NCI-H2171 treated with DMSO at 0.1 percent for 48 hours (cell line): ENCODE results near the gene MATN3.
"Not testable (repeated sequence)": the region's sequence is repeated elsewhere in the genome, so short reads cannot be mapped to it uniquely, and the experiment has no call there.

Source experiments
- DNase-seq: peaks from one replicate; lab custom pipeline; 2025; lab: John Stamatoyannopoulos, UW

The MATN3 gene

GRCh38 chr2:20012282-20013125 is at the start of gene MATN3:
Gene MATN3 (minus strand): TSS chr2:20012668. CDS start chr2:20012631, 37 bp downstream.
- no peak for DNase-seq

- no peak for DNase-seq
Observed at GRCh38 chr2:20061940-20062339, 49.5 kb upstream of the MATN3 start.

DNA sequence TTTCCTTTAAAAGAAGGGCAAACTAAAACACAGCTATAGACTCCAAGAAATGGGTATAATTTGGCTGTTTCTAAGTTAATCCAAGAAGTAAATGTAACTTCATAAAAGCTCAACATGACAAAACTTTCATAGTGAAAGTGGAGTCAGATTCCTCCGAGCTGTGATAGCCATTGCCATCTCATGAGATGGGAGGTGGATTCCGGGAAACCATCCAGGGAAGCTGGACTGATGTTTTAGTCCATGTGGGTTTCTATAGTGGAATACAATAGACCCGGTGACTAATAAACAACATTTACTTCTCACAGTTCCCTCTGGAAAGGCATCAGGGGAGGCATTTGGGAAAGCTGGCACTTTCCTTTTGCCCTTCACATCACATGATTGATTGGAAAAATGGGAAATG is 49.0 kb upstream of the MATN3 start:
- no peak for DNase-seq

GRCh38 chr2:20060106-20060505 is 47.6 kb upstream of the MATN3 start:
- DNase-seq, result no peak

DNA sequence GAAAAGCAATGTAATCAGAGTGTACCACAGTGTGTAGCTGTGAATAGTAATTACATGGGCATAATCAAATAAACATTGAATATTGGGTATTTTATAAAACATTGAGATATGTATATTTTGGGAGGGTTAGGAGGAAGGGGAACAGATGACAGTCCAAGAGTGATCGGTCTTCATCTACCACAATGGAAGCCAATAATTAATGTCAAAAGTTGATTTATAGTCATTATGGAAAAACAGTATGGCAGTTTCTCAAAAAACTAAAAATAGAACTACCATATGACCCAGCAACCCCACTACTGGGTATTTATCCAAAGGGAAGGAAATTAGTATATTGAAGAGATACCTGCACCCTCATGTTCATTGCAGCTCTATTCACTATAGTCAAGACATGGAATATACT is 44.8 kb upstream of the MATN3 start:
- DNase-seq, result no peak

- no peak for DNase-seq
Observed at GRCh38 chr2:20054931-20055330, 42.5 kb upstream of the MATN3 start.

DNA sequence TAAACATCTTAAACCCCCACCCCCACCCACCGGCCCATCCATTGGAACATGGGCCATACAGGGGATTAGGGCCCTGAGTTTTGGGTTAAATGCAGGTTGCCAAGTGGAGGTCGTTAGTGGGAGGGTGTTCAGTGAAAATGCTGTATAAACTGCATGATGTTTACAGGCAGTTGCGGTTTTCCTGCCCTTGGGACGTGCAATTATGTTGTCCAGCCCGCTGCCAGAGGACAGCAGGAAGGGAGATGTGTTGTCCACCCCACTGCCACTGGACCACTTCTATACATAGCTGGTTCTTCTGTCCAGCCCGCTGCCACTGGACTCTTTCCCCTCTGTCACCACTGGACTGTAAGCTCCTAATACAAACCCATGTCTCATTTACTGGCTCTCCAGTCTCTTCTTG is 41.7 kb upstream of the MATN3 start:
- DNase-seq, result no peak

- peak; percentile 60 for DNase-seq
Observed at GRCh38 chr2:20052861-20053281, 40.4 kb upstream of the MATN3 start.

DNA sequence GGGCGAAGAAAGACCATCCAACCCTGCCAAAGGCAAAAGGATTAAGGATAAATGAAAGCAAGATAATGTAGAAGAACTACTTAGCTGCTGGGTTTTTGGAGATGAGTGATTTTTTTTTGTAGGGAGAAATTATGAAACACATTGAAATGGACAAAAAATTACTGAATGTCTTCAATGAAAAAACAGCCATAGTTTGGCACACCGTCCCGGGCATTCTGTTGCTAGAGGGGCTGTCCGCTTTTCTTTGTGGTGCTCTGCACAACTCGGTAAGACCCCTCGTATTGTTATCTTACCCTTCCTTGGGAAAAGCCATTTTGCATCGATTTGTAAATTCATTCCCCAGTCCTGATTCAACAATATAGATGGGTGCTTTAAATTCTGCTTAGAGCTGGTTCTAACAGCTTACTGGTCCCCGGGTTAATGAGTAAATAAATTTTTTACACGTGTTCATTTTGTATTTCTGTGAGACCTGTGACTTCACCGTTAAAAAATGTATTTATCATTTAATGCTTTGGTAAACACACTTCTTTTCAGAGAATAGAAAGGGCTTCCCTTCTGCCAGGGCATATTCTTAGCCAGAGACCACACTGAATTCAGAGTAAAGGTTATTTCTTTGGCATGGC is 39.9 kb upstream of the MATN3 start:
- peak; percentile 57 for DNase-seq

DNA sequence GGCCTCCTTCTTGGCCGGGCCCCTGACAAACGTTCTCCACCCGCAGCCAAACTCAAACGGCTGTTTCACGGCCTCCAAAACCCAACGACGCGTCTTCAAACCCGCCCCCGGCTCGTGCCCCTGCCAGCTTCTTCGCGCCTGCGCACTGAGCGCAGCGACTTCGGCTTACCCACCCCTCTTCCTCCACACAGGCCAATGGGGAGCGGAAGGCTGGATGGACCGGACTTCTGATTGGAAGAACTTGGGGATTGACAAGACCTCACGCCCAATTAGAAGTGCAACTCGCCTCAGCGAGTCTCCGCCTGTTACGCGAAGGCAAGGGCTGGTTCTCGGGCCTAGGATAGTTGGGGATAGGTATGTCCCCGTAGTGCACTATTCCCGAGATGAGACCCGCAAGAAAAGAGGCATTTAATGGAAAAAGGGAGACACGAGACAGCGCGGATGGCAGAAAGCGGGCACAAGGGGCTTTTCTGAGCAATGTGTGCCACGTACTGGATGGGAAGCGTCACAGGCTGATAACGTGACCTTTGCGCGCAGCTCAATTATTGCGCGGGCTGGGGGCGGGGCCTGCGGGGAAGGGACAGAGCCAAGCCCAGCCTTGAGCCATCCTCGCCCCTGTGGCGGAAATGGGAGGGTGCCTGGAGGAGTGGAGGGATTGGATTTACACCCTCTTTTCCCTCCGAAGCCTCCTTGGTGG is 39.2 kb upstream of the MATN3 start, which contains the start of gene LAPTM4A:
Gene LAPTM4A (minus strand): TSS at position 97 of the 697 bp plus-strand sequence. CDS start 108 bp downstream, outside the sequence.
- peak; percentile 99 for DNase-seq

DNA sequence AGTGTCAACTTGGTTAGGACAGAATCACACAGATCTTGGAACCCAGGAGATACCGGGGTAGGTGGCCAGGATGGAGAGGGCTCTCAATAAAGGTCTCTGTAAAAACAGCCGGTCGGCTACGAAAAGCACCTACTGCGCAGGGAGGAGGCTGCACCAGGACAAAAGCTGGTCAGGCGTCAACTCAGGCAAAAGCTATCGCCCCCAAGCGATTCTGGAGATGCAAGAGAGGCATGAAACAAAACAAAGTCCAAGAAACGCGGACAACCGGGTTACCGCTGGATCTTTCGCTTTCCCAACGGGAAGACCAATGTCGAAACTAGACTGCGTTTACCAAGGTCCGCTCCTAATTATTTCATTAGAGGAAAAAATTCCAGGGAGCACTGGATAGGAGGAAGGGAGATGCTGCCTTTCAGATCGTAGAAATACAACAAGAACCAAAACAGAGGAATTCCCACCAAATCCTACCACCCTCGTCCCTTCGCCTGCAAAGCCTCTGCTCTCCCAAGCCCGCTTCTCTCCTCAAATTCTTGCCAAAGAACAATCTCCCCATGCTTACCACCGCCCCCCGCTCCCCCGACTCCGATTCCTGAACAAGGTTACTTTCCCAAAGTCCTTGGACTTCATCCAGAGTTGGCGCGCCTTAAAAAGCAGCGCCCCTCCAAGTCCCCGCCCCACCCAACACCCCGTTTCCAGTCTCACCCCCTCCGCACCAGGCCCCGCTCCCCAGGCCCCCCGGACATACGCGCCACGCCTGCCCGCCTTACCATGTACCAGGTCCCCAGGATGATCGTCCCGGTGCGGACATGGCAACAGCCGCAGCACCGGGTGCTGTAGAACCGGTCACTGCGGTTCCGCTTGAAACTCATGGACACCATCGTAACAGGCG is 38.4 kb upstream of the MATN3 start:
- peak; percentile 56 for DNase-seq

GRCh38 chr2:20050104-20050645 is 37.7 kb upstream of the MATN3 start:
- DNase-seq, result peak; percentile 97

- no peak for DNase-seq
Observed at GRCh38 chr2:20049637-20050036, 37.2 kb upstream of the MATN3 start.

GRCh38 chr2:20048488-20049448 is 36.3 kb upstream of the MATN3 start:
- DNase-seq, result peak; percentile 17

- DNase-seq, result not testable (repeated sequence)
Observed at GRCh38 chr2:20045712-20046292, 33.3 kb upstream of the MATN3 start.

GRCh38 chr2:20044778-20045177 is 32.3 kb upstream of the MATN3 start:
- DNase-seq, result no peak

GRCh38 chr2:20042531-20042930 is 30.1 kb upstream of the MATN3 start:
- DNase-seq, result no peak

DNA sequence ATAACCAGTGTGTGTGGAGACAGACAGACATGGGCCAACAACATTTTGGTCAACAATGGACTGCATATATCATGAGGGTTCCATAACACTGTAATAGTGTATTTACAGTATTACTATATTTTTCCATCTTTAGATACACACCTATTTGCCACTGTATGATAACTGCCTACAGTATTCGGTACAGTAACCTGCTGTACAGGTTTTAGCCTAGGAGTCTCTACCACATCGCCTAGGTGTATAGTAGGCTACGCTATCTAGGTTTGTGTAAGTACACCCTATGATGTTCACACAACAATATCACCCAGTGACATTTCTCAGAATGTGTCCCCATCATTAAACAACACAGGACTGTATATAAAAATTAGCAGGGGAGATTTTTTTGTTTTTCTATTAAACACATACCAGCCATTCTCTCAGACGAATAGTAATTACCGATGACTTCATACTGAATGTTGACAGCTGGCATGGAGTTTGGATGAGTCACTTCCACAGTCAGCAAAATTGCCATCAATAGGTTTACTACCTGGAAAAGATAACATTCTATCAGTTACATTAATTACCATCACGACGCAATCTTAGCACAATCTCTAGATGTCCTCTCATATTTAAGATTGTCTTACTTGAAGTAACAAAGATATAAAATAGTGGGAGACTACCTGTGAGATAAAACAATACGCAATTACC is 28.2 kb upstream of the MATN3 start:
- no peak for DNase-seq

- DNase-seq, result no peak
Observed at GRCh38 chr2:20037660-20038059, 25.2 kb upstream of the MATN3 start.
